ENCODE measurements around the gene DCLK3.

DCLK3 gene

DNA sequence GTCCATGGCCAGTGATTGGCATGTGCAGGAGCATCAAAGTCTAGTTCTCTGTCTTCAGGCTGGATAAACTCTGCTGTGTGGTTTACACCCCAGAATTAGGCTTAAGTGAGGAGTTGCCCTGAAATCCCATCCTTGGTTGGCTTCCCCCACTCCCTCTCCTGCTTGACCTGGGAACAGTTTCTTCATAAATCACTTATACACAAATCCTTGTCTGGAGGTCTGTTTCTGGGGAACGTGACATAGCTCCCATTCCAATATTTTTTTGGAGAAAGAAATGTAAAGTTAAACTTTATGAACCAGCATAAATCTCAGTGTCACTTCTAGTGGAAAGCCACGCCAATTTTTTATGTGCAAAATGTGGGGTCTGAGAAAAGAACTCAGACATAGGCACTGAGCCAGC lies 98.2 kb downstream of the DCLK3 start:
- DNase-seq: no peak

- DNase-seq: no peak
These were observed 100.6 kb downstream of the DCLK3 start for GRCh38 chr3:36663666-36664291.

DNA sequence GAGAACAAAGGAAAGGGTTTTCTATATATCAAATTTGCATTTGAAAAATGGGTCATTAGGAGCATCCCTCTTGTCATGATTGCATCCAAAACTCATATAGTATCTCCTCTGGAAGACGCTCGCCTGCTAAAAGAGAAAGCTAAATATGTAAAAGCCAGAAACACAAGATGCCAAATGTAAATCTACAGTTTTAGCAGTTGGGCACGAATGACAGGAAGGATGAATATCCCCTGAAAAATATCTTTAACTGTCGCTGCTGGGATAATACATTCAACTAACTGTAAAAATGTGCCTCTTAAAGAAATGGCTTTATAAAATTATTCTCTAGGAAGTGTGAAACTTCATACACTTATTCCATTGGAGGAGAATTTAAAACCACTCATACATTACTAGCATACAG lies 101.7 kb downstream of the DCLK3 start:
- no peak for DNase-seq

Measured in GF-D8 (cell line).